Neural progenitor cell (in vitro differentiated cells): ENCODE results near the gene EXOC6B. TPM values are rescaled to one million over a fixed set of nuclear protein-coding genes. Genes with fewer than 3 reads are reported as not detected.
"Not testable (repeated sequence)": the region's sequence is repeated elsewhere in the genome, so short reads cannot be mapped to it uniquely, and the experiment has no call there.

Source experiments
- DNase-seq: peaks from one replicate; pipeline ENCODE4 v3.0.0-alpha.2; 2016; ENCODE audit warnings: low spot score
- H2AFZ ChIP-seq: fragments of 200-600 bp; sonication (generic); replicated peaks from 2 replicates; pipeline ENCODE4 v1.6.1; 2016; ENCODE audit warnings: antibody characterized with exemption
- H3F3A ChIP-seq: fragments of 200-600 bp; sonication (generic); 2 replicates; pipeline ENCODE4 v1.6.1; 2016; ENCODE audit warnings: antibody characterized with exemption, low read depth
- H3K27ac ChIP-seq: fragments of 200-600 bp; sonication (generic); 2 replicates; pipeline ENCODE4 v1.5.1; 2016; ENCODE audit warnings: mild to moderate bottlenecking
- H3K27me3 ChIP-seq: fragments of 200-600 bp; sonication (generic); 2 replicates; pipeline ENCODE4 v1.6.1; 2016; ENCODE audit warnings: mild to moderate bottlenecking, moderate library complexity
- H3K36me3 ChIP-seq: fragments of 200-600 bp; sonication (generic); 2 replicates; pipeline ENCODE4 v1.5.1; 2016
- H3K4me1 ChIP-seq: fragments of 200-600 bp; sonication (generic); 2 replicates; pipeline ENCODE4 v1.6.1; 2016; ENCODE audit warnings: mixed run types
- H3K4me2 ChIP-seq: fragments of 200-600 bp; sonication (generic); 2 replicates; pipeline ENCODE4 v1.6.1; 2016
- H3K4me3 ChIP-seq: fragments of 200-600 bp; sonication (generic); 2 replicates; pipeline ENCODE4 v1.5.1; 2016
- H3K79me2 ChIP-seq: fragments of 200-600 bp; sonication (generic); 2 replicates; pipeline ENCODE4 v1.6.1; 2016; ENCODE audit warnings: low read depth
- H3K9ac ChIP-seq: fragments of 200-600 bp; sonication (generic); 2 replicates; pipeline ENCODE4 v1.6.1; 2016
- H3K9me3 ChIP-seq: fragments of 200-600 bp; sonication (generic); 2 replicates; pipeline ENCODE4 v1.5.1; 2016; ENCODE audit warnings: low read depth
- H4K20me1 ChIP-seq: fragments of 200-600 bp; sonication (generic); 2 replicates; pipeline ENCODE4 v1.6.1; 2016; ENCODE audit warnings: low read depth
- H3K27ac Mint-ChIP-seq: 3 replicates; pipeline ENCODE4 v1.8.0; 2021; ENCODE audit warnings: mixed read lengths
- H3K27me3 Mint-ChIP-seq: 2 replicates; pipeline ENCODE4 v1.8.0; 2022; ENCODE audit warnings: low read depth, mild to moderate bottlenecking, inconsistent platforms, moderate library complexity, mixed read lengths; ENCODE audit not compliant: insufficient read depth
- H3K36me3 Mint-ChIP-seq: 3 replicates; pipeline ENCODE4 v1.8.0; 2021; ENCODE audit warnings: mixed read lengths
- H3K4me1 Mint-ChIP-seq: 3 replicates; pipeline ENCODE4 v1.8.0; 2021; ENCODE audit warnings: mixed read lengths
- H3K4me3 Mint-ChIP-seq: 3 replicates; pipeline ENCODE4 v1.8.0; 2021; ENCODE audit warnings: mild to moderate bottlenecking, moderate library complexity, mixed read lengths
- H3K9me3 Mint-ChIP-seq: 3 replicates; pipeline ENCODE4 v1.8.0; 2020; ENCODE audit warnings: mixed read lengths
- CTCF ChIP-seq: fragments of 200-600 bp; sonication (generic); IDR thresholded peaks from 2 replicates; pipeline ENCODE4 v1.5.1; 2017; ENCODE audit warnings: antibody characterized with exemption, mild to moderate bottlenecking
- EZH2 ChIP-seq: fragments of 200-600 bp; sonication (generic); IDR thresholded peaks from 2 replicates; pipeline ENCODE4 v1.6.1; 2017; ENCODE audit warnings: antibody characterized with exemption, mild to moderate bottlenecking, moderate library complexity
- EZH2phosphoT487 ChIP-seq: fragments of 200-600 bp; sonication (generic); IDR thresholded peaks from 2 replicates; pipeline ENCODE4 v1.6.1; 2017; ENCODE audit warnings: antibody characterized with exemption
- total RNA-seq: library from RNA; depleted of rRNA; stranded (reverse); fragments of >200 nt; gene quantifications from 2 replicates; pipeline ENCODE4 v1.2.3, GENCODE V29; 2015; ENCODE audit warnings: low replicate concordance

Gene EXOC6B
- total RNA-seq, 1 donor from 2014 or later: 41.2 TPM

GRCh38 chr2:72561621-72562318 lies 264.1 kb downstream of the EXOC6B start:
- Mint-ChIP-seq H3K4me1 (peaks cover 7% of the 10 kb centered on the region), H3K4me3 (no peak overlapping the region), H3K9me3 (no peaks in the 10 kb centered on the region), H3K27ac (no peak overlapping the region), H3K36me3 (peaks cover 2% of the 10 kb centered on the region), H3K27me3 (no peaks in the 10 kb centered on the region)
- no peaks in the 10 kb centered on the region for H3K36me3 ChIP-seq
- H3K9ac ChIP-seq: no peak overlapping the region
- H3F3A ChIP-seq: no peaks in the 10 kb centered on the region
- H3K79me2 ChIP-seq: no peaks in the 10 kb centered on the region
- no peak overlapping the region for H3K27ac ChIP-seq
- no peak overlapping the region for H2AFZ ChIP-seq
- H3K4me2 ChIP-seq: no peak overlapping the region
- no peak overlapping the region for H3K4me3 ChIP-seq
- peaks cover 7% of the 10 kb centered on the region for H4K20me1 ChIP-seq
- H3K4me1 ChIP-seq: no peaks in the 10 kb centered on the region
- DNase-seq: no peak
- no peaks in the 10 kb centered on the region for H3K9me3 ChIP-seq
- TF ChIP-seq EZH2phosphoT487 (no peak), EZH2 (no peak), CTCF (no peak)
- no peaks in the 10 kb centered on the region for H3K27me3 ChIP-seq

- no peaks in the 10 kb centered on the region for H3K79me2 ChIP-seq
- H3K4me1 Mint-ChIP-seq: no peaks in the 10 kb centered on the region
- H3K4me3 Mint-ChIP-seq: no peak overlapping the region
- H3K27ac ChIP-seq: no peak overlapping the region
- no peaks in the 10 kb centered on the region for H3K27me3 ChIP-seq
- H3K4me2 ChIP-seq: no peak overlapping the region
- no peaks in the 10 kb centered on the region for H3K27me3 Mint-ChIP-seq
- H2AFZ ChIP-seq: no peak overlapping the region
- no peaks in the 10 kb centered on the region for H4K20me1 ChIP-seq
- no peaks in the 10 kb centered on the region for H3K36me3 ChIP-seq
- DNase-seq: no peak
- H3F3A ChIP-seq: no peaks in the 10 kb centered on the region
- H3K9me3 ChIP-seq: no peaks in the 10 kb centered on the region
- no peak overlapping the region for H3K4me3 ChIP-seq
- peaks cover 7% of the 10 kb centered on the region for H3K36me3 Mint-ChIP-seq
- H3K27ac Mint-ChIP-seq: no peak overlapping the region
- no peak overlapping the region for H3K9ac ChIP-seq
- TF ChIP-seq CTCF (no peak), EZH2 (no peak), EZH2phosphoT487 (no peak)
- H3K4me1 ChIP-seq: no peaks in the 10 kb centered on the region
- H3K9me3 Mint-ChIP-seq: no peaks in the 10 kb centered on the region
Observed at GRCh38 chr2:72555943-72556342, 269.9 kb downstream of the EXOC6B start.

GRCh38 chr2:72555363-72555762 lies 270.5 kb downstream of the EXOC6B start:
- not testable (repeated sequence) for H3F3A ChIP-seq, H3K27me3 Mint-ChIP-seq, H3K27ac ChIP-seq, H3K4me1 ChIP-seq, H3K4me1 Mint-ChIP-seq, H3K27ac Mint-ChIP-seq, DNase-seq, H3K9me3 ChIP-seq, H3K9ac ChIP-seq, H3K9me3 Mint-ChIP-seq, H3K36me3 Mint-ChIP-seq, H3K4me3 ChIP-seq, H3K27me3 ChIP-seq, H3K4me2 ChIP-seq, H3K4me3 Mint-ChIP-seq, H3K79me2 ChIP-seq, H4K20me1 ChIP-seq, H3K36me3 ChIP-seq, H2AFZ ChIP-seq

GRCh38 chr2:72554910-72555309 lies 270.9 kb downstream of the EXOC6B start:
- not testable (repeated sequence) for H3K79me2 ChIP-seq, H3K4me3 ChIP-seq, H3K9me3 Mint-ChIP-seq, H3K27ac Mint-ChIP-seq, H3K9me3 ChIP-seq, H4K20me1 ChIP-seq, H3K4me3 Mint-ChIP-seq, H3K27me3 Mint-ChIP-seq, H3K4me2 ChIP-seq, H3K9ac ChIP-seq, H2AFZ ChIP-seq, H3K36me3 Mint-ChIP-seq, H3K27ac ChIP-seq, H3K36me3 ChIP-seq, DNase-seq, H3F3A ChIP-seq, H3K4me1 Mint-ChIP-seq, H3K27me3 ChIP-seq, H3K4me1 ChIP-seq
